Inferior parietal cortex (tissue), 1 donor: ENCODE results near the gene PALS1.

Experiments used
- DNase-seq: peaks from one replicate; pipeline ENCODE4 v3.0.0-alpha.2; 2016; ENCODE audit errors: extremely low spot score

Gene PALS1

DNA sequence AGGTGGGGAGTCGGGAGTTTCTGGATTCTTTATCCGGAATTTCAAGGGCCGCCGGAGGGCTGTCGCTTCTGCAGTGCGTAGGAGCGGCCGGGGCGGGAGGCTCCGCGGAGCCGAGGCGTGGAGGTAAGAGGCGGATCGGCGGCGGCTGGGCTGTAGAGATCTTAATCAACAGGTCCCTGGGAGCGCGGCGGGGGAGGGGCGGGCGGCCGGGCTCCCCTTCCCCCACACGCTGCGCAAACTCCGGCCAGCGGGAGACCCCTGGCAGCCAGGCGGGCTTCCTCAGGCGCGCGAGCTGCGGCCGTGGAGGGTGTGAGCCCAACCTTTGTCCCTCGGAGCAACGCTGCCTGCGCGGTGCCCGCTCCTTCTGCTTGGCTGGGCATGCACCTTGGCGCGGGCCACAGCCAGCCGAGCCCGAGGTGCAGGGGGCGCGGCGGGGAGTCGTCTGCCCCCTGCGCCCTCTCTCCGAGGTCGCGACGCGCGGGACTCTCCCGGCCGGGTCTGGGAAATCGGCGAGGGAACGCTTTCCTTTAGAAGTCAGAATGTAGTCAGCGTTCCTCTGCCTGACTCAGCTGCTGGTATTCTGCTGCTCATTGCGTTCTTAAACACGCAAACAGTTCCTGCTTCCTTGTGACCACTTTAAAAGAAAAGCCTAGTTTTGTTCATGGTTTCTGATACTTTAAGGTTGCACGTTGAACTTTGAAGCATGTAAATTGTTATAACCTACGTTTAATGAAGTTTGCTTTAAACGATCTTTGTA lies at the start of gene PALS1:
PALS1 (plus strand) TSS at position 25 of the 757 bp plus-strand sequence. CDS start 37,736 bp downstream, outside the sequence.
- peak; percentile 65 for DNase-seq

- no peak for DNase-seq
These were observed 49.4 kb upstream of the PALS1 start for GRCh38 chr14:67191768-67192290.

DNA sequence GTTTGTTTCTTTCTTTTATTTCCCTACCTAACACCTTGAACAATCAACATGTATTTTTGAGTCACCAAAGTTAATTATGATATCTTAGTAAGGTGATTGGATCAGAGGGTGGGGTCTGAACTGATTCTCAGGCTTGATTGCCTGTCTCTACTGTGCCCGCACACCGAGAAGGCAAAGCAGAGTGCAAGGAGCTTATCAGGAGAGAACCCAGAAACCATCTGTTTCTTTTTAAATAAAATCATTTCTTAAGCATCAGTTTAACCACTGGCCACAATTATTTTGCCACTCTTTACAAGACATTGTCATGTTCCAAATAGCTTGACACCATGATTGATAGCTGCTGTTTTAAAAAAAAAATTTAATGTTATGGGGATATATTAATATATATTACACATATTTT lies 48.9 kb upstream of the PALS1 start:
- no peak for DNase-seq

DNA sequence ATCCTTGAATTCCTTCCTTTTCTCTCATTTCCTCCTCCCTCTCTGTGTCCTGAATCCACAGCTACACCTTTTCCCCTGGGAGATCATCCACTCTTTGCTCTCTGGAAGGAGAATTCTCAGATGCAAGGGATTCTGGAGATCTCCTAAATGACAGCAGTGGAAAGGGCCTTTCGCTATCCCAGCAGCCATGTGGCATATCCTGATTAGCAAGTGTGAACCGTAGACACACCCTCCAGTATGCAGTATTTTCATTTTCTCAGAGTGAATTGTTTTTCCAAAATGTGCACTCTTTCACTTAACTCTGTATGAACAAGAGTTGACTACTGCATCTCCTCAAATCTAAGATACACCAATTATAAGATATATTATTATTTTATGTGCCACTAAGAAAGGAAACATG lies 46.0 kb upstream of the PALS1 start:
- no peak for DNase-seq

- DNase-seq, result no peak
These were observed 42.2 kb upstream of the PALS1 start for GRCh38 chr14:67199016-67199415.

DNA sequence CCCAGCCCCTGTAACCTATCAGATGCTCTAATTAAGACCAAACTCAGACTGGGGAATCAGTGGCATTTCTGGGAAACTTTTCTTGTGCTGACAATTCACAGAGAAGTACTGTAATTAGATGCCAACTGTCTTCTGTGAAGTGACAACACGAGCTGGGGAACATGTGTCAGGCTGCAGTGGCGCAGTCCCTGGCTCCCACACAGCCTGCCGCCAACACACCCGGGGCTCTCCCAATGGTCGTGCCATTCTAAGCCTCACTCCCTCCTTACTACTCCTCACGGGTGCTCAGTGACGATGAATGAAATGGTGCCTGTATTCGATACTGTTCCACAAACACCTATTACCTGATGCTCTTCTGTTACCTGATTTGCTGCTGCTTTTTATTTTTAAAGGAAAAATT lies 33.4 kb upstream of the PALS1 start:
- DNase-seq, result no peak

GRCh38 chr14:67218126-67218525 lies 23.1 kb upstream of the PALS1 start:
- no peak for DNase-seq

DNA sequence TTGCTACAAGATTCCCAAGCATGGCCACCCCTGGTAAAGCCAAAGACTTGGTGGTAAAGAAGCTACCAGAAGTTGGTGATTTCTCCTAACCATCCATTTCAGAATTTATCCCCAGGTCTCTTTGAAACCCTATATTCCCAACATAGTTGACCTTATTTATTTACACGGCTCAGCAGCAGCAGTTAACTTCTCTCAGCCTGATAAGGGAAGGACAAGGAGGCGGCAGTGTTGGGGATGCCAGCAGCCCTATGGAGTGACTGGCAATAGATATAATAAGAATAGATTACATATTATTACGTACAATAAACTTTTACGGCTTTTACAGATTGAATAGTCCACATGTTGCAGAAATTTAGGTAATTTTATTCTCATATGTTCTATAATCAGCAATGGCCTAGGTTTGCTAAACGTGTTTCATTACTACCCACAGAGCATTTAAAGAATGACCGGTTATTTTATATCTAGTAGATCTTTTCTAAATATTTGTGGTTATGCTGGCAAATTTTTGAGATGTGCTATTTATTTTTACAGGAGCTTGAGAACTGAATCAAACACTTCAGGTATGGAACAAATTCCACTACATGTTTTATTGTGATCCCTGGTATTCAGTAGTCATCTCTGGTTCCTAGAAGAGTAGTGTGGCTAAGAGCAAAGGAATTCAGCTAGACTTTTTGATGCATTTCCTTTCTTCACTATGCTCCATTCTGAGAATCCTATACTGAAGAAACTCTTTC lies 19.8 kb upstream of the PALS1 start:
- DNase-seq, result no peak

- no peak for DNase-seq
These were observed 19.3 kb upstream of the PALS1 start for GRCh38 chr14:67221982-67222328.

GRCh38 chr14:67225523-67225922 lies 15.7 kb upstream of the PALS1 start:
- no peak for DNase-seq

- DNase-seq, result no peak
These were observed 12.8 kb upstream of the PALS1 start for GRCh38 chr14:67228325-67228984.

- DNase-seq, result no peak
These were observed 9.2 kb upstream of the PALS1 start for GRCh38 chr14:67232066-67232465.

DNA sequence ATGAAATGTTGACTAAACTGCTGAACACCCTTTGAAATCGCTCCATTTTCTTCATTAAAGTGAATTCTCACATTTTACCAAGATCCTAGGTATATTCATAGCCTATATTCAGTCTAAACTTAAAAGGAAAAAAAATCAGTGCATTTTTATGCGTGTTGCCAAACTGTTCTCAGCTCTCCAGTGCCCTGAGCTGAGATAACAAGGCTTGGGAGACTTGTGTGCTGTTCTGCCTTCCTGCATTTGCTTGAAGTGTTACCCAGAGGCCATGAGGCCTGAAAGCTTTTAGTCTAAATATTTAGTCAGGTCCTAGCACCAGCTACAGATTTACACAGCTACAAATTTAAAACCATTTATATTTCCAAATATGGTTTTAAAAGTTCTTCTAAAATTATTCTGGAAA lies 8.6 kb upstream of the PALS1 start:
- no peak for DNase-seq

DNA sequence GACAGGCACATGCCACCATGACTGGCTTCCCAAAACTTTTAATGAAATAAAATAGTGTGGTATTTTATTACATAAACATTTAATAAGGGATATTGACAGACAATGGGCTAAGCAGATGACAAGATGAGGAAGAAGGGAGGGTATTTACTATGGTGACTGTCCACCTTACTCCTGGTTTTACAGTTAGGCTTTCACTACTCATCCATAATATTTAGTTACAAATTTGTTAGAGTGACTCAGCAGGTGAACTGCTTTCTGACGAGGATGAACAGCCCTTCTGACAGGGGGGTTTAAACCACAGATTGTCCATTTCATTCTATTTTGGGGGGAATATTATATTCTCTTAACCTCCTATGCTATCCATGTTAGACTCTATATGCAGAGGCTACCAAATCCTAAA lies 3.6 kb upstream of the PALS1 start:
- no peak for DNase-seq

DNA sequence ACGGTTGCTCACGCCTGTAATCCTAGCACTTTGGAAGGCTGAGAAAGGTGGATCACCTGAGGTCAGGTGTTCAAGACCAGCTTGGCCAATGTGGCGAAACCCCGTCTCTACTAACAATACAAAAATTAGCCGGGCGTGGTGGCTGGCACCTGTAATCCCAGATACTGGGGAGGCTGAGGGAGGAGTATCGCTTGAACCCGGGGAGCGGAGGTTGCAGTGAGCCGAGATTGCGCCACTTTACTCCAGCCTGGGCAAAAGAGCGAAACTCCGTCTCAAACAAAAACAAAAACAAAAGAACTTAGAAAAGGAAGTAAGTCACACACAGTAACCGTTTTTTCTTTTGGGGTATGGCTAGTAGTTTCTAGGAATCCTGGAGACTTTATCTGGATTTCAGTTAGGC lies 1.7 kb upstream of the PALS1 start:
- no peak for DNase-seq

DNA sequence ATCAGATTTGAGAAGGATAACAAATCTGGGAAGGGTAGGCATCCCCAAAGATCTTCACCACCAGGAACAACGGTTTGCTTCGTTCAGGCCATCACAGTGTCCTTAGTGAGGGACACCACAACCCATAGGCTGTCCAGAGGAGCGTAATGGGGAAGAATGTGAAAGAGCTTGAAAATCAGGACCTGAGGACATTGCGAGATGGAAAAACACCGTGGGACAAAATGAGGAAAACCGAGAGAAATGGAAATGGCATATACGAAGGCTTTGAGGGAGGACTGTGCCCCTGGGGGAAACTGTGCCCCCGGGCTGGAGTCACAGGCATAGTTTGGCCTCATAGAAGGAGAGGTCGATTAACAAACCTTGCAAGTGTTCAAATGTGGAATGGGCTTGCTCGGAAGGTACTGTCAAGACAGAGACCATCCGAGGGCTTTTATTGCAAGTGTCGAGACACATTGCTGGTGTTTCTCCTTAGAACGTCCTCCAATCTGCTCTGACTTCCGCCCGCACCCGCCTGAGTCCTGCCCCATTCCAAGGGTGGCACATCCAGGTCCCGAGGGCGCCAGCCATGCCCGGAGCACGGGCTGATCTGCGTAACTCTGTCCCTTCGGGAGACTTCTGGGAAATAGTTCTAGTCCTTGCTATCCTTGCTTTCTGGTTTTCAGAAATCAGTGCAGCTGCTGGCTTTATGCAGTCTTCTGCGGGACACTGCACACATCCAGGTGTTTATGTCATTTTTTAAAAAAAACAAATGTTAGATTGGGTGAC lies 885 bp upstream of the PALS1 start:
- peak; percentile 25 for DNase-seq

GRCh38 chr14:67240978-67241410 lies 241 bp upstream of the PALS1 start:
- peak; percentile 92 for DNase-seq

- DNase-seq, result no peak
These were observed 859 bp downstream of the PALS1 start for GRCh38 chr14:67242168-67242420.

GRCh38 chr14:67245104-67245503 lies 3.9 kb downstream of the PALS1 start:
- no peak for DNase-seq

GRCh38 chr14:67251573-67252226 lies 10.5 kb downstream of the PALS1 start:
- DNase-seq, result no peak

DNA sequence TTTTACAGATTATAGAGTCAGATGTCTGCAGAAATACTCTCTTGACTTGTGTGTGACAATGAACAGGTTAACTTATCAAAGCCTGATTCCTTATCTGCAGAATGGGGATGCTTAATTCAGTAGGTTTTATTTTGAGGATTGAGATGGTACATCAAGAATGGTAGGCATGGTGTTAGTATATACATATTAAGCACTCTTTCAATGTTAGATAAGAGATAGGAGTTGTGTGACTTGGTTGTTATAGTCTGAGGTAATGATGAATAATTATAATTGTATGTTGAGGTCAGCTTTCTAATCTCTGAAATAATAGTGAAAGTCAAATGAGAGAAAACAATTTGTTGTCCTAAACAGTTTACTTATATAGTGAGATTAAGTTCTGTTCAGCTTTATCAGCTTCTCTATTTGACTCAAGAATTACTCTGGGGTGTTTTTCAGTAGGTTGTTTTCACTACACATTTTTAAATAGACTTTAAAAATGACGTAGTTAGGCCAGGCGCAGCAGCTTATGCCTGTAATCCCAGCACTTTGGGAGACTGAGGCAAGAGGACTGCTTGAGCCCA lies 11.9 kb downstream of the PALS1 start:
- DNase-seq, result no peak
